ACC112 (cell line): Measurements from ENCODE around the gene FIBCD1.

Experiments
- H2AFZ ChIP-seq: fragments of 200-600 bp; sonication (generic); one replicate; pipeline ENCODE4 v1.6.0; 2017; ENCODE audit warnings: antibody characterized with exemption, low read length; ENCODE audit not compliant: unreplicated experiment
- H3K27ac ChIP-seq: fragments of 200-600 bp; sonication (generic); 2 replicates; pipeline ENCODE4 v1.5.1; 2014; ENCODE audit warnings: low read depth, mild to moderate bottlenecking, antibody characterized with exemption, low read length, moderate library complexity
- H3K27me3 ChIP-seq: fragments of 200-600 bp; sonication (generic); 2 replicates; pipeline ENCODE4 v1.6.1; 2014; ENCODE audit warnings: mild to moderate bottlenecking, antibody characterized with exemption, low read length, moderate library complexity, mixed read lengths; ENCODE audit not compliant: insufficient read depth
- H3K36me3 ChIP-seq: fragments of 200-600 bp; sonication (generic); 2 replicates; pipeline ENCODE4 v1.6.1; 2016; ENCODE audit warnings: mild to moderate bottlenecking, antibody characterized with exemption, low read length, moderate library complexity, mixed read lengths; ENCODE audit not compliant: insufficient read depth
- H3K4me1 ChIP-seq: fragments of 200-600 bp; sonication (generic); one replicate; pipeline ENCODE4 v1.6.1; 2016; ENCODE audit warnings: low read length, mixed read lengths; ENCODE audit not compliant: insufficient read depth, unreplicated experiment, control insufficient read depth
- H3K4me3 ChIP-seq: fragments of 200-600 bp; sonication (generic); 2 replicates; pipeline ENCODE4 v1.5.1; 2014; ENCODE audit warnings: mild to moderate bottlenecking, low read depth, low read length
- H3K79me2 ChIP-seq: fragments of 200-600 bp; sonication (generic); one replicate; pipeline ENCODE4 v1.6.0; 2016; ENCODE audit warnings: low read length; ENCODE audit not compliant: control insufficient read depth, unreplicated experiment, insufficient read depth

FIBCD1 gene

GRCh38 chr9:130952065-130952762 is 13.2 kb upstream of the FIBCD1 start:
- Histone ChIP-seq H3K79me2 (no peaks in the 10 kb centered on the region), H3K4me3 (no peak overlapping the region), H3K36me3 (no peaks in the 10 kb centered on the region), H2AFZ (no peak overlapping the region), H3K4me1 (peaks cover 3% of the 10 kb centered on the region), H3K27me3 (peaks cover 61% of the 10 kb centered on the region), H3K27ac (no peak overlapping the region)

GRCh38 chr9:130950039-130950311 is 10.9 kb upstream of the FIBCD1 start:
- Histone ChIP-seq H3K27ac (no peak overlapping the region), H3K4me1 (peaks cover 11% of the 10 kb centered on the region), H3K27me3 (peaks cover 57% of the 10 kb centered on the region)

GRCh38 chr9:130949188-130950038 is 10.4 kb upstream of the FIBCD1 start:
- Histone ChIP-seq H3K4me1 (peaks cover 11% of the 10 kb centered on the region), H3K79me2 (no peaks in the 10 kb centered on the region), H3K36me3 (no peaks in the 10 kb centered on the region), H3K27ac (no peak overlapping the region), H3K27me3 (peaks cover 57% of the 10 kb centered on the region), H2AFZ (no peak overlapping the region), H3K4me3 (no peak overlapping the region)

More at GRCh38 chr9:130950039-130950311, 10.9 kb upstream of the FIBCD1 start:
- no peak overlapping the region for H3K4me3 ChIP-seq
- no peaks in the 10 kb centered on the region for H3K79me2 ChIP-seq
- H3K36me3 ChIP-seq = no peaks in the 10 kb centered on the region
- H2AFZ ChIP-seq = no peak overlapping the region

GRCh38 chr9:130948266-130948665 is 9.2 kb upstream of the FIBCD1 start:
- Histone ChIP-seq H3K79me2 (no peaks in the 10 kb centered on the region), H3K4me1 (peaks cover 11% of the 10 kb centered on the region), H3K4me3 (no peak overlapping the region), H3K27ac (no peak overlapping the region), H3K36me3 (no peaks in the 10 kb centered on the region), H2AFZ (no peak overlapping the region), H3K27me3 (peaks cover 63% of the 10 kb centered on the region)

- H3K27ac ChIP-seq = no peak overlapping the region
- H3K4me1 ChIP-seq = peaks cover 11% of the 10 kb centered on the region
- H3K79me2 ChIP-seq = no peaks in the 10 kb centered on the region
- peaks cover 62% of the 10 kb centered on the region for H3K27me3 ChIP-seq
- H3K4me3 ChIP-seq = no peak overlapping the region
- no peak overlapping the region for H2AFZ ChIP-seq
- no peaks in the 10 kb centered on the region for H3K36me3 ChIP-seq
These were observed 8.6 kb upstream of the FIBCD1 start for GRCh38 chr9:130947618-130948140.

- Histone ChIP-seq H3K4me1 (peaks cover 11% of the 10 kb centered on the region), H2AFZ (no peak overlapping the region), H3K27ac (peak overlapping the region; percentile 13; the same call in 1 of the 2 replicates), H3K79me2 (no peaks in the 10 kb centered on the region), H3K4me3 (no peak overlapping the region; the same call in 1 of the 2 replicates), H3K36me3 (no peaks in the 10 kb centered on the region), H3K27me3 (peaks cover 58% of the 10 kb centered on the region)
These were observed 7.9 kb upstream of the FIBCD1 start for GRCh38 chr9:130946766-130947617.

- H3K4me3 ChIP-seq = no peak overlapping the region
- H3K4me1 ChIP-seq = peaks cover 11% of the 10 kb centered on the region
- peaks cover 60% of the 10 kb centered on the region for H3K27me3 ChIP-seq
- no peaks in the 10 kb centered on the region for H3K79me2 ChIP-seq
- no peak overlapping the region for H3K27ac ChIP-seq
- H3K36me3 ChIP-seq = no peaks in the 10 kb centered on the region
- H2AFZ ChIP-seq = no peak overlapping the region
These were observed 6.1 kb upstream of the FIBCD1 start for GRCh38 chr9:130945173-130945572.

GRCh38 chr9:130944510-130945058 is 5.5 kb upstream of the FIBCD1 start:
- H3K4me3 ChIP-seq = no peak overlapping the region
- no peak overlapping the region for H3K27ac ChIP-seq
- no peaks in the 10 kb centered on the region for H3K36me3 ChIP-seq
- peaks cover 11% of the 10 kb centered on the region for H3K4me1 ChIP-seq
- H2AFZ ChIP-seq = no peak overlapping the region
- no peaks in the 10 kb centered on the region for H3K79me2 ChIP-seq
- H3K27me3 ChIP-seq = peaks cover 58% of the 10 kb centered on the region

- no peak overlapping the region for H3K27ac ChIP-seq
- peaks cover 59% of the 10 kb centered on the region for H3K27me3 ChIP-seq
These were observed 4.7 kb upstream of the FIBCD1 start for GRCh38 chr9:130943777-130944176.

GRCh38 chr9:130943221-130943620 is 4.2 kb upstream of the FIBCD1 start:
- Histone ChIP-seq H3K79me2 (no peaks in the 10 kb centered on the region), H3K4me3 (no peak overlapping the region), H2AFZ (no peak overlapping the region), H3K27me3 (peaks cover 60% of the 10 kb centered on the region), H3K4me1 (peaks cover 11% of the 10 kb centered on the region), H3K36me3 (no peaks in the 10 kb centered on the region), H3K27ac (no peak overlapping the region)

More at GRCh38 chr9:130943777-130944176, 4.7 kb upstream of the FIBCD1 start:
- Histone ChIP-seq H3K36me3 (no peaks in the 10 kb centered on the region), H3K4me1 (peaks cover 11% of the 10 kb centered on the region), H2AFZ (no peak overlapping the region), H3K79me2 (no peaks in the 10 kb centered on the region), H3K4me3 (no peak overlapping the region)
